ENCODE data around the gene DRG2. TPM values are rescaled to one million over a fixed set of nuclear protein-coding genes. Genes with fewer than 3 reads are reported as not detected.

The DRG2 gene
- total and polyA plus RNA-seq, 9 donors = 18.1 to 45.9 (median 35.5) TPM

GRCh38 chr17:18101828-18102227, 14.1 kb downstream of the DRG2 start:
- intact Hi-C loops (cut with DNase I) = loop anchor here in 1 of 4 donors (2.0 kb wide), 1 partner anchor 35 kb away; no protein-coding TSS in a partner anchor
- DNase-seq = no peak
- H3K4me3 ChIP-seq = no peak overlapping the region
- 77 to 84% (median 80%) methylated on average over 9 of the region's 9 CpGs for WGBS, 3 donors
- no peaks in the 10 kb centered on the region for H3K9me3 ChIP-seq
- TF ChIP-seq EP300 (IDR thresholded peaks at IDR 0.05) (no peak), POLR2A (IDR thresholded peaks at IDR 0.05) (no peak), CTCF (IDR thresholded peaks at IDR 0.05) (no peak)
- H3K27ac ChIP-seq = no peak overlapping the region
- H3K4me1 ChIP-seq (ENCODE audit: insufficient read depth) = no peaks in the 10 kb centered on the region
- H3K27me3 ChIP-seq = no peaks in the 10 kb centered on the region
- no peaks in the 10 kb centered on the region for H3K36me3 ChIP-seq

- intact Hi-C loops (cut with DNase I) = no loop called here
- H3K4me1 ChIP-seq (ENCODE audit: insufficient read depth) = no peaks in the 10 kb centered on the region
- 87 to 91% (median 90%) methylated on average over 3 of the region's 3 CpGs for WGBS, 3 donors
Measured at GRCh38 chr17:18102640-18103039, 14.9 kb downstream of the DRG2 start.

GRCh38 chr17:18105027-18105426, 17.3 kb downstream of the DRG2 start:
- no peak overlapping the region for H3K27ac ChIP-seq
- WGBS, 3 donors = 73 to 77% (median 77%) methylated on average over 3 of the region's 3 CpGs
- no peaks in the 10 kb centered on the region for H3K36me3 ChIP-seq
- no peak for DNase-seq
- H3K4me3 ChIP-seq = no peak overlapping the region
- no peaks in the 10 kb centered on the region for H3K27me3 ChIP-seq
- no peak for TF ChIP-seq EP300 (IDR thresholded peaks at IDR 0.05)
- TF ChIP-seq CTCF (IDR thresholded peaks at IDR 0.05) = no peak
- no peak for TF ChIP-seq POLR2A (IDR thresholded peaks at IDR 0.05)
- intact Hi-C loops (cut with DNase I) = no loop called here
- H3K9me3 ChIP-seq = no peaks in the 10 kb centered on the region
- H3K4me1 ChIP-seq (ENCODE audit: insufficient read depth) = no peaks in the 10 kb centered on the region

More at GRCh38 chr17:18102640-18103039, 14.9 kb downstream of the DRG2 start:
- Histone ChIP-seq H3K27me3 (no peaks in the 10 kb centered on the region), H3K9me3 (no peaks in the 10 kb centered on the region), H3K36me3 (no peaks in the 10 kb centered on the region), H3K4me3 (no peak overlapping the region), H3K27ac (no peak overlapping the region)
- TF ChIP-seq EP300 (IDR thresholded peaks at IDR 0.05) (no peak), POLR2A (IDR thresholded peaks at IDR 0.05) (no peak), CTCF (IDR thresholded peaks at IDR 0.05) (no peak)
- DNase-seq = no peak

GRCh38 chr17:18105595-18105994, 17.8 kb downstream of the DRG2 start:
- DNase-seq = no peak
- no peaks in the 10 kb centered on the region for H3K9me3 ChIP-seq
- H3K27me3 ChIP-seq = no peaks in the 10 kb centered on the region
- no peak overlapping the region for H3K4me3 ChIP-seq
- WGBS, 3 donors = 72 to 94% (median 75%) methylated on average over 6 of the region's 6 CpGs
- no peaks in the 10 kb centered on the region for H3K4me1 ChIP-seq (ENCODE audit: insufficient read depth)
- TF ChIP-seq EP300 (IDR thresholded peaks at IDR 0.05) (no peak), POLR2A (IDR thresholded peaks at IDR 0.05) (no peak), CTCF (IDR thresholded peaks at IDR 0.05) (no peak)
- intact Hi-C loops (cut with DNase I) = no loop called here
- no peak overlapping the region for H3K27ac ChIP-seq
- H3K36me3 ChIP-seq = no peaks in the 10 kb centered on the region
